ENCODE data around the gene MTFR2. TPM values are rescaled to one million over a fixed set of nuclear protein-coding genes. Genes with fewer than 3 reads are reported as not detected.

The MTFR2 gene
- total RNA-seq, 5 donors from 2014 or later (not counting 1 experiment from before 2014, with no cell fraction given): 1.2 to 1.8 (median 1.3) TPM

DNA sequence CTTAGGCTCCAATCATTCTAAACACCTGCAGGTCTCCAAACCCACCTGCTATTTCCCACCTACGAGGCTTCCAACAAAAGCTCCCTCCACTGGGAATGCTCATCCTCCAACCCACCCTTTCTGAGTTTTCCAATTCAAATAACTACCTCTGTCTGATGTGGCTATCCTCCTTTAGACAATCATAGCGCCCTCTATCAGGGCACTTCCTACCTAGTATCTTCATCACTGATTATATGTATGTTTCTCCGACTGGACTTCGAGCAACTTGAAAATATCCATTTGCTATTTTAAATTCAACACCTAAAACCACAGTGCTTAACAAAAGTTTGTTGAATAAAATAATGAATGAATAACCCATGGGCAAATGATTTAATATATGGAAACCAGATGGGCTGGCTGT lies 41.3 kb downstream of the MTFR2 start:
- ChIA-PET CTCF (no interaction called here), POLR2A (no interaction called here)
- Histone ChIP-seq H3K9me3 (no peaks in the 10 kb centered on the region), H3K27ac (ENCODE audit: low read length) (no peak overlapping the region), H3K36me3 (ENCODE audit: control insufficient read depth in 2 of 2, extremely low read depth in 1 of 2, insufficient read depth in 1 of 2, low read length in 1 of 2) (no peaks in the 10 kb centered on the region), H3K4me1 (ENCODE audit: control insufficient read depth in 1 of 2, extremely low read depth in 1 of 2, insufficient read depth in 2 of 2, low read length in 2 of 2) (no peaks in the 10 kb centered on the region), H3K27me3 (replicated peaks in 1 of 2; ENCODE audit: control insufficient read depth in 2 of 2, extremely low read depth in 1 of 2, insufficient read depth in 2 of 2, low read length in 1 of 2) (peaks cover 0 to 2% of the 10 kb centered on the region in 2 experiments), H3K4me3 (ENCODE audit: control insufficient read depth in 1 of 2, extremely low read depth in 1 of 2, low read length in 1 of 2) (no peak overlapping the region)
- Mint-ChIP-seq H3K4me3 (no peak overlapping the region), H3K27me3 (peaks cover 0 to 1% of the 10 kb centered on the region in 2 donors), H3K27ac (no peak overlapping the region), H3K9me3 (no peaks in the 10 kb centered on the region), H3K4me1 (no peaks in the 10 kb centered on the region), H3K36me3 (no peaks in the 10 kb centered on the region)
- ATAC-seq (replicated peaks in 1 of 4) (no peak), DNase-seq (no peak)
- 94% methylated on average over 2 of the region's 4 CpGs for WGBS (ENCODE audit: insufficient coverage)

DNA sequence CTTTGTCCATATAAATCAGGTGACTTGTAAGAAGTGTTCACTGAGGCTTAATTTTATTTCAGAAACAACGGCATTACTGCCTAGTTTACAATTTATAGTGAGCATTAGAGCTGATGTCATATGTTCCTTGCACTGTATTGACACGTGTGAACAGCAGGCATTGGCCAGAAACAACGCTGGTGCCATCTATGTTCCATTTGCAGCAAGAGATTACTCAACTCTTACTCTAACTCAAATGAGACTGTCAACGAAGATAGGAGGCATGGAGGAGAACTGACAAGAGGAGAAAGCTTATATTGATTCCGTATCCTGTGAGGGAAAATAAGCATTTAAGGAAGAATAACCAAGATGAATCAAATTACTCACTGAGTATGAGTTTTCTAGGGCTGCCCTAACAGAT lies 48.4 kb downstream of the MTFR2 start:
- ChIA-PET CTCF (no interaction called here), POLR2A (no interaction called here)
- no peak for DNase-seq
- Mint-ChIP-seq H3K27me3 (peaks cover 0 to 2% of the 10 kb centered on the region in 2 donors), H3K9me3 (no peaks in the 10 kb centered on the region), H3K27ac (no peak overlapping the region), H3K36me3 (no peaks in the 10 kb centered on the region), H3K4me3 (no peak overlapping the region), H3K4me1 (no peaks in the 10 kb centered on the region)
- WGBS (ENCODE audit: insufficient coverage): 80% methylated on average over 1 of the region's 5 CpGs
- ATAC-seq (replicated peaks in 1 of 4): no peak
- Histone ChIP-seq H3K36me3 (ENCODE audit: control insufficient read depth in 2 of 2, extremely low read depth in 1 of 2, insufficient read depth in 1 of 2, low read length in 1 of 2) (no peaks in the 10 kb centered on the region), H3K27ac (ENCODE audit: low read length) (no peak overlapping the region), H3K27me3 (replicated peaks in 1 of 2; ENCODE audit: control insufficient read depth in 2 of 2, extremely low read depth in 1 of 2, insufficient read depth in 2 of 2, low read length in 1 of 2) (peaks cover 2 to 8% of the 10 kb centered on the region in 2 experiments), H3K4me1 (ENCODE audit: control insufficient read depth in 1 of 2, extremely low read depth in 1 of 2, insufficient read depth in 2 of 2, low read length in 2 of 2) (no peaks in the 10 kb centered on the region), H3K9me3 (no peaks in the 10 kb centered on the region), H3K4me3 (ENCODE audit: control insufficient read depth in 1 of 2, extremely low read depth in 1 of 2, low read length in 1 of 2) (no peak overlapping the region)

GRCh38 chr6:136192902-136193301 lies 57.2 kb downstream of the MTFR2 start:
- Histone ChIP-seq H3K27me3 (replicated peaks in 1 of 2; ENCODE audit: control insufficient read depth in 2 of 2, extremely low read depth in 1 of 2, insufficient read depth in 2 of 2, low read length in 1 of 2) (peaks cover 0 to 16% of the 10 kb centered on the region in 2 experiments), H3K27ac (ENCODE audit: low read length) (no peak overlapping the region), H3K36me3 (ENCODE audit: control insufficient read depth in 2 of 2, extremely low read depth in 1 of 2, insufficient read depth in 1 of 2, low read length in 1 of 2) (peaks cover 0 to 8% of the 10 kb centered on the region in 2 donors), H3K4me3 (ENCODE audit: control insufficient read depth in 1 of 2, extremely low read depth in 1 of 2, low read length in 1 of 2) (no peak overlapping the region), H3K4me1 (ENCODE audit: control insufficient read depth in 1 of 2, extremely low read depth in 1 of 2, insufficient read depth in 2 of 2, low read length in 2 of 2) (no peaks in the 10 kb centered on the region), H3K9me3 (no peaks in the 10 kb centered on the region)
- no peak for ATAC-seq (replicated peaks in 1 of 4)
- DNase-seq: no peak
- H3K27me3 Mint-ChIP-seq: peaks cover 0 to 6% of the 10 kb centered on the region in 2 donors
- ChIA-PET CTCF (no interaction called here), POLR2A (no interaction called here)
- 75% methylated on average over 3 of the region's 6 CpGs for WGBS (ENCODE audit: insufficient coverage)
- H3K4me3 Mint-ChIP-seq: no peak overlapping the region
- no peak overlapping the region for H3K27ac Mint-ChIP-seq
- H3K36me3 Mint-ChIP-seq: no peaks in the 10 kb centered on the region
- H3K4me1 Mint-ChIP-seq: no peaks in the 10 kb centered on the region
- H3K9me3 Mint-ChIP-seq: no peaks in the 10 kb centered on the region

- H3K36me3 ChIP-seq (ENCODE audit: control insufficient read depth in 2 of 2, extremely low read depth in 1 of 2, insufficient read depth in 1 of 2, low read length in 1 of 2): peaks cover 0 to 8% of the 10 kb centered on the region in 2 donors
- POLR2A ChIA-PET: no interaction called here
- no peaks in the 10 kb centered on the region for H3K4me1 Mint-ChIP-seq
These were observed 58.4 kb downstream of the MTFR2 start for GRCh38 chr6:136191606-136192312.

GRCh38 chr6:136189104-136189503 lies 61.0 kb downstream of the MTFR2 start:
- Histone ChIP-seq H3K4me1 (ENCODE audit: control insufficient read depth in 1 of 2, extremely low read depth in 1 of 2, insufficient read depth in 2 of 2, low read length in 2 of 2) (no peaks in the 10 kb centered on the region), H3K36me3 (ENCODE audit: control insufficient read depth in 2 of 2, extremely low read depth in 1 of 2, insufficient read depth in 1 of 2, low read length in 1 of 2) (peaks cover 0 to 8% of the 10 kb centered on the region in 2 donors), H3K27me3 (replicated peaks in 1 of 2; ENCODE audit: control insufficient read depth in 2 of 2, extremely low read depth in 1 of 2, insufficient read depth in 2 of 2, low read length in 1 of 2) (peaks cover 0 to 9% of the 10 kb centered on the region in 2 experiments), H3K27ac (ENCODE audit: low read length) (no peak overlapping the region), H3K4me3 (ENCODE audit: control insufficient read depth in 1 of 2, extremely low read depth in 1 of 2, low read length in 1 of 2) (no peak overlapping the region), H3K9me3 (no peaks in the 10 kb centered on the region)
- Mint-ChIP-seq H3K9me3 (no peaks in the 10 kb centered on the region), H3K4me3 (no peak overlapping the region), H3K27ac (no peak overlapping the region), H3K36me3 (no peaks in the 10 kb centered on the region), H3K27me3 (peaks cover 0 to 6% of the 10 kb centered on the region in 2 donors), H3K4me1 (no peaks in the 10 kb centered on the region)
- CTCF ChIA-PET: no interaction called here
- POLR2A ChIA-PET: no interaction called here
- DNase-seq: no peak
- no peak for ATAC-seq (replicated peaks in 1 of 4)
- WGBS (ENCODE audit: insufficient coverage): 86% methylated on average over 1 of the region's 3 CpGs

More at GRCh38 chr6:136191606-136192312, 58.4 kb downstream of the MTFR2 start:
- Histone ChIP-seq H3K4me1 (ENCODE audit: control insufficient read depth in 1 of 2, extremely low read depth in 1 of 2, insufficient read depth in 2 of 2, low read length in 2 of 2) (no peaks in the 10 kb centered on the region), H3K27me3 (replicated peaks in 1 of 2; ENCODE audit: control insufficient read depth in 2 of 2, extremely low read depth in 1 of 2, insufficient read depth in 2 of 2, low read length in 1 of 2) (peaks cover 0 to 13% of the 10 kb centered on the region in 2 experiments), H3K4me3 (ENCODE audit: control insufficient read depth in 1 of 2, extremely low read depth in 1 of 2, low read length in 1 of 2) (no peak overlapping the region), H3K27ac (ENCODE audit: low read length) (no peak overlapping the region), H3K9me3 (no peaks in the 10 kb centered on the region)
- no peak overlapping the region for H3K27ac Mint-ChIP-seq
- 92% methylated on average over 23 of the region's 32 CpGs for whole genome bisulfite sequencing (ENCODE audit: insufficient coverage)
- no peak overlapping the region for H3K4me3 Mint-ChIP-seq
- H3K27me3 Mint-ChIP-seq: peaks cover 0 to 6% of the 10 kb centered on the region in 2 donors
- no peaks in the 10 kb centered on the region for H3K36me3 Mint-ChIP-seq
- DNase-seq: no peak
- CTCF ChIA-PET: no interaction called here
- ATAC-seq (replicated peaks in 1 of 4): no peak
- no peaks in the 10 kb centered on the region for H3K9me3 Mint-ChIP-seq

- Histone ChIP-seq H3K27me3 (replicated peaks in 1 of 2; ENCODE audit: control insufficient read depth in 2 of 2, extremely low read depth in 1 of 2, insufficient read depth in 2 of 2, low read length in 1 of 2) (peaks cover 0 to 9% of the 10 kb centered on the region in 2 experiments), H3K36me3 (ENCODE audit: control insufficient read depth in 2 of 2, extremely low read depth in 1 of 2, insufficient read depth in 1 of 2, low read length in 1 of 2) (peaks cover 0 to 8% of the 10 kb centered on the region in 2 donors), H3K9me3 (no peaks in the 10 kb centered on the region), H3K27ac (ENCODE audit: low read length) (no peak overlapping the region), H3K4me3 (ENCODE audit: control insufficient read depth in 1 of 2, extremely low read depth in 1 of 2, low read length in 1 of 2) (no peak overlapping the region), H3K4me1 (ENCODE audit: control insufficient read depth in 1 of 2, extremely low read depth in 1 of 2, insufficient read depth in 2 of 2, low read length in 2 of 2) (no peaks in the 10 kb centered on the region)
- Mint-ChIP-seq H3K36me3 (no peaks in the 10 kb centered on the region), H3K4me3 (no peak overlapping the region), H3K4me1 (no peaks in the 10 kb centered on the region), H3K27ac (no peak overlapping the region), H3K9me3 (no peaks in the 10 kb centered on the region), H3K27me3 (peaks cover 0 to 3% of the 10 kb centered on the region in 2 donors)
- ATAC-seq (replicated peaks in 1 of 4) (no peak), DNase-seq (no peak)
- CTCF ChIA-PET: no interaction called here
- POLR2A ChIA-PET: interaction anchor here in 1 of 2 donors (0.6 kb wide), 1 partner anchor 464 kb away, joined by 3 read pairs; no protein-coding TSS in a partner anchor
- WGBS (ENCODE audit: insufficient coverage): 80% methylated on average over 1 of the region's 2 CpGs
These were observed 61.6 kb downstream of the MTFR2 start for GRCh38 chr6:136188486-136188885.
